Measurements from ENCODE around the gene FGD3. TPM values are rescaled to one million over a fixed set of nuclear protein-coding genes. Genes with fewer than 3 reads are reported as not detected.

The FGD3 gene
- polyA plus RNA-seq, 1 donor (not counting 4 experiments of a cell fraction or from before 2014, with no cell fraction given), result 0.21 TPM

DNA sequence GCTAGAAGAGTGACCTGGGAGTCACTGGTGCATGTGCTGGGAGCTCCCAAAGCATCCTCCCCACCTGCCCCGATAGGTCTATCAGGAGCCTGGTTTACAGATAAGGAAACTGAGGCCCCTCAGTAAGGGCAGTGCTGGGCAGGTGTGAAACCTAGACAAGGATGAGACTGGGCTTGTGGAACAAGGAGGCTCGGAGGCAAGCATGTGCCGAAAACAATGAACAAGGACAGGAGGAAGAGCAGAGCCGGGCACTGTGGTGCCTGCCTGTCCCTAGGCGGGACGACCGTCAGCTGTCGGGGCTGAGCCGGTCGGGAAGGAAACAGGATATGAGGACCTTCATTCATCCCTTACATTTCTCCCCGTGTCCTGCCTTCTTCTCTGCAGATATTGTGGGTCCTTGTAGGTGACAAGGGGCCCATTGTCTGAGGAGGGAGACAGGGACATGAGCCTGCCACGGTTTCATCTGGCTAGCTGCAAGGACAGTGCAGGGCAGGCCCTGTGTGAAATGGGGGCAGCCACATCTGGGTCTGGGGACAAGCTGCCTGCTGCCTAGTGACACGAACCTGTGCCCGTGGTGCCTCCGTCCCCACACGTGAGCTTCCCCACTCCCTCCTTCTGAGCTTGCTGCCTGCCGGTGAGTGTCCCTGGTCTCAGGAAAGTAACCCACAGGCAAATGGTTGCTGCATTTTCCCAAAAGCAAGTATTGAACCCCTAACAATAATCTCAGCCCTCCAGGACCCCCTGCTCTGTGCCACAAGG lies 18.6 kb downstream of the FGD3 start:
- FAIRE-seq (no peak), DNase-seq (ENCODE audit: low read depth, low spot score) (no peak)
- TF ChIP-seq EZH2 (IDR thresholded peaks at IDR 0.05; ENCODE audit: low read length), result no peak
- TF ChIP-seq, protein P1, sequence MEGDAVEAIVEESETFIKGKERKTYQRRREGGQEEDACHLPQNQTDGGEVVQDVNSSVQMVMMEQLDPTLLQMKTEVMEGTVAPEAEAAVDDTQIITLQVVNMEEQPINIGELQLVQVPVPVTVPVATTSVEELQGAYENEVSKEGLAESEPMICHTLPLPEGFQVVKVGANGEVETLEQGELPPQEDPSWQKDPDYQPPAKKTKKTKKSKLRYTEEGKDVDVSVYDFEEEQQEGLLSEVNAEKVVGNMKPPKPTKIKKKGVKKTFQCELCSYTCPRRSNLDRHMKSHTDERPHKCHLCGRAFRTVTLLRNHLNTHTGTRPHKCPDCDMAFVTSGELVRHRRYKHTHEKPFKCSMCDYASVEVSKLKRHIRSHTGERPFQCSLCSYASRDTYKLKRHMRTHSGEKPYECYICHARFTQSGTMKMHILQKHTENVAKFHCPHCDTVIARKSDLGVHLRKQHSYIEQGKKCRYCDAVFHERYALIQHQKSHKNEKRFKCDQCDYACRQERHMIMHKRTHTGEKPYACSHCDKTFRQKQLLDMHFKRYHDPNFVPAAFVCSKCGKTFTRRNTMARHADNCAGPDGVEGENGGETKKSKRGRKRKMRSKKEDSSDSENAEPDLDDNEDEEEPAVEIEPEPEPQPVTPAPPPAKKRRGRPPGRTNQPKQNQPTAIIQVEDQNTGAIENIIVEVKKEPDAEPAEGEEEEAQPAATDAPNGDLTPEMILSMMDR (optimal IDR thresholded peaks at IDR 0.05 in 1 of 3, IDR thresholded peaks at IDR 0.05 in 1 of 3, conservative IDR thresholded peaks at IDR 0.05 in 1 of 3; ENCODE audit: extremely low read depth in 1 of 3, insufficient read depth in 2 of 3, low read length in 3 of 3), result no peak
- Histone ChIP-seq H3K4me3 (ENCODE audit: control insufficient read depth in 2 of 3, extremely low read depth in 1 of 3, insufficient read depth in 2 of 3, low read depth in 1 of 3, low read length in 3 of 3) (no peak overlapping the region), H4K20me1 (ENCODE audit: control insufficient read depth, extremely low read depth, insufficient read depth, low read length) (no peaks in the 10 kb centered on the region), H3K9me3 (ENCODE audit: control insufficient read depth, low read depth, low read length) (peaks cover 3% of the 10 kb centered on the region), H3K27ac (ENCODE audit: control insufficient read depth, insufficient read depth, low read length) (no peak overlapping the region), H3K4me1 (ENCODE audit: control insufficient read depth, extremely low read depth, insufficient read depth, low read length) (no peaks in the 10 kb centered on the region), H3K4me2 (ENCODE audit: control insufficient read depth, extremely low read depth, insufficient read depth, low read depth, low read length) (no peak overlapping the region), H3K79me2 (ENCODE audit: control insufficient read depth, insufficient read depth, low read length) (no peaks in the 10 kb centered on the region), H2AFZ (ENCODE audit: control insufficient read depth, low read length) (no peak overlapping the region), H3K9me1 (ENCODE audit: control insufficient read depth, extremely low read depth, insufficient read depth, low read length) (no peaks in the 10 kb centered on the region), H3K9ac (ENCODE audit: control insufficient read depth, extremely low read depth, insufficient read depth, low read length) (no peak overlapping the region), H3K36me3 (ENCODE audit: control insufficient read depth in 2 of 2, extremely low read depth in 1 of 2, insufficient read depth in 2 of 2, low read length in 2 of 2) (no peaks in the 10 kb centered on the region), H3K27me3 (ENCODE audit: control insufficient read depth, extremely low read depth, insufficient read depth, low read length) (peaks cover 6% of the 10 kb centered on the region)
- dilution Hi-C loops (cut with MboI; ENCODE audit: extremely low pct_ligation_motif_present, low sequenced_read_pairs), result no loop called here

DNA sequence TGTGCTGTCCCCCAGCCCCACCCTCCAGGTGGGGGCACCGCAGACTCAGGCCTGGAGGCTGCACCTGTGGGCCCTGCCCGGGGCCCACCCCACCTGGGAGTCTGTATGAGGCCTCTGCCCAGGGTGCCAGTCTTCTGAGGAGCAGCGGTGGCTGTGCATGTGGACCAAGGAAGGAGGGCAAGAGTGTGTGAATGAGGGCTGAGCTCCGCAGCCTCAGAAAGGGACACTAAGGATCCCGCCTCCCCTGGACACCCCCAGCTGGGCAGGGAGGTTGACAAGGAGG lies 19.1 kb downstream of the FGD3 start:
- no peaks in the 10 kb centered on the region for H3K4me1 ChIP-seq (ENCODE audit: control insufficient read depth, extremely low read depth, insufficient read depth, low read length)
- H3K27ac ChIP-seq (ENCODE audit: control insufficient read depth, insufficient read depth, low read length), result no peak overlapping the region
- no peak for FAIRE-seq
- no peak for DNase-seq (ENCODE audit: low read depth, low spot score)
- peaks cover 6% of the 10 kb centered on the region for H3K27me3 ChIP-seq (ENCODE audit: control insufficient read depth, extremely low read depth, insufficient read depth, low read length)
- no peaks in the 10 kb centered on the region for H3K79me2 ChIP-seq (ENCODE audit: control insufficient read depth, insufficient read depth, low read length)
- dilution Hi-C loops (cut with MboI; ENCODE audit: extremely low pct_ligation_motif_present, low sequenced_read_pairs), result no loop called here
- no peak overlapping the region for H3K4me3 ChIP-seq (ENCODE audit: control insufficient read depth in 2 of 3, extremely low read depth in 1 of 3, insufficient read depth in 2 of 3, low read depth in 1 of 3, low read length in 3 of 3)
- no peak for TF ChIP-seq EZH2 (IDR thresholded peaks at IDR 0.05; ENCODE audit: low read length)
- TF ChIP-seq, protein P1 (optimal IDR thresholded peaks at IDR 0.05 in 1 of 3, IDR thresholded peaks at IDR 0.05 in 1 of 3, conservative IDR thresholded peaks at IDR 0.05 in 1 of 3; ENCODE audit: extremely low read depth in 1 of 3, insufficient read depth in 2 of 3, low read length in 3 of 3), result no peak
- H3K36me3 ChIP-seq (ENCODE audit: control insufficient read depth in 2 of 2, extremely low read depth in 1 of 2, insufficient read depth in 2 of 2, low read length in 2 of 2), result no peaks in the 10 kb centered on the region
- H3K9me3 ChIP-seq (ENCODE audit: control insufficient read depth, low read depth, low read length), result peaks cover 3% of the 10 kb centered on the region
- no peak overlapping the region for H3K9ac ChIP-seq (ENCODE audit: control insufficient read depth, extremely low read depth, insufficient read depth, low read length)
- H4K20me1 ChIP-seq (ENCODE audit: control insufficient read depth, extremely low read depth, insufficient read depth, low read length), result no peaks in the 10 kb centered on the region
- no peak overlapping the region for H3K4me2 ChIP-seq (ENCODE audit: control insufficient read depth, extremely low read depth, insufficient read depth, low read depth, low read length)
- no peak overlapping the region for H2AFZ ChIP-seq (ENCODE audit: control insufficient read depth, low read length)
- no peaks in the 10 kb centered on the region for H3K9me1 ChIP-seq (ENCODE audit: control insufficient read depth, extremely low read depth, insufficient read depth, low read length)

All from keratinocyte (primary cell).